K562 treated with DMSO at 1 percent for 24 hours (cell line): Measurements from ENCODE around the gene EFHD2. TPM values are rescaled to one million over a fixed set of nuclear protein-coding genes. Genes with fewer than 3 reads are reported as not detected.

ENCODE experiments used
- total RNA-seq: library from RNA; unstranded; fragments of 300-600 nt; gene quantifications from 2 replicates; pipeline ENCODE4 v1.2.3, GENCODE V29; 2022; ENCODE audit warnings: low read depth; ENCODE audit not compliant: insufficient read depth

The EFHD2 gene
- total RNA-seq = 80.4 and 82.7 TPM in 2 replicates

DNA sequence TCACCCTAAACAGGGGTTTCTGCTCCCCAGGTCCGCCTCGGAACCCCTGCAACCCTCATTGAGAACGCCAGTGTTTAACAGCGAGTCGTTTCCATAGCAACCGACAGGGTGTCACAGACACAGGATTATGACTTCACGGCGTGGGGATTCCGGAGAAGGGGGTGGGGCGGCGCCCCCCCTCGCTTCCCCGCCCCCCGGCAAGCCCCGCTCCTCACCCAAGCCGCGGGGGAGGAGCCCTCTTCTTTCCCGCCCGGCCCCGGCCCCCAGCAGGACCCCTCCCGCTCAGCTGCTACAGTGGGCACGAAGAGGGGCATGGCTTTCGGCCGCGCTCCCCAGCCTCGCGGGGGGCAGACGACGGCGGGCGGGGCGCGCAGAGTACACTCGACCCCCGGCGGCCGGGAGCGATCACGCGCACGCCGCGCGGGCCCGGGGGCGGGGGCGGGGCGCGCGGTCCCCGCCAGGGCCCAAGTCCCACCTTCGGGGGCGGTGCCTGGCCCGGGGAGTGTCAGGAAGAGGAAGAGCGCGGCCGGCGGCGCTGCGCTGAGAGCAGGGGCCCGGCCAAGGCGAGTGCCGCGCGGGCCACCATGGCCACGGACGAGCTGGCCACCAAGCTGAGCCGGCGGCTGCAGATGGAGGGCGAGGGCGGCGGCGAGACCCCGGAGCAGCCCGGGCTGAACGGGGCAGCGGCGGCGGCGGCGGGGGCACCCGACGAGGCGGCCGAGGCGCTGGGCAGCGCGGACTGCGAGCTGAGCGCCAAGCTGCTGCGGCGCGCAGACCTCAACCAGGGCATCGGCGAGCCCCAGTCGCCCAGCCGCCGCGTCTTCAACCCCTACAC is at the start of gene EFHD2:
Gene EFHD2, plus strand, starts transcription at position 501 of the 835 bp plus-strand sequence. Its CDS starts 84 bp downstream, at position 585.

DNA sequence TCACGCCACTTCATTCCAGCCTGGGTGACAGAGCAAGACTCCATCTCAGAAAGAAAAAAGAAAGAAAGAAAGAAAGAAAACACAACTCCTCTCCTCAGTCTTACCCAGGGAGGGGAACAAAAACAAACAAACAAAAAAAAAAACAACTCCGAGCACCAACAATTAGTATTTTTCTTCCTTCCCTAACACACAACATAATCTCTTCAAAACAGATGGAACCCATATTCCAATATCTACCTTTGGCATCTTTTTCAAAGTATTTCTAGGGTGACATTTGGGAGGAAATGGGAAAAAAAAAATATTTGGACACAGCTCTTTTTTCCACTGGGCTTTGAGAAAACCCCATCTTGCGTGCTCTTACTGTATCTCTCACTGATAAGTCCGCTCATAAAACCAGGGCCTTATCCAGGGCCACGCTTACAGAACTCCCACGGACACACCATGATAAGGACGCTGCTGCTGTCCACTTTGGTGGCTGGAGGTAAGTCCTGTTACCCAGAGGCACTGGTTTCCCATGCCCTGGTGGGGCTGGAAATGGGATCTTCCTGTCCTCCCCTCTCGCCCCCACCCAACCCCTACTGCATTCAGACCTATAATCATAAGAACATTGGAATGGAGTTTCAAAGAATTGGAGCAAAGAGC is 46.7 kb downstream of the EFHD2 start, which contains the start of gene CELA2A:
Gene CELA2A, plus strand, starts transcription at position 420 of the 642 bp plus-strand sequence. Its CDS starts 22 bp downstream, at position 442.

GRCh38 chr1:15475752-15476314 is 66.1 kb downstream of the EFHD2 start, which contains the start of gene CELA2B:
CELA2B (plus strand) TSS chr1:15476104; CDS start chr1:15476126, 22 bp downstream.

Other genes with a start within 250 kb of the EFHD2 start
- gene FHAD1, start 162.7 kb upstream of the EFHD2 start, total RNA-seq = 0.79 and 2.0 TPM in 2 replicates
- gene CTRC, start 28.6 kb downstream of the EFHD2 start, total RNA-seq = not detected in 2 replicates
- gene CELA2A, start 46.8 kb downstream of the EFHD2 start, total RNA-seq = not detected in 2 replicates
- gene CELA2B, start 66.2 kb downstream of the EFHD2 start, total RNA-seq = 0.49 TPM in 1 of 2 replicates, not detected in the other
- gene CASP9, start 114.3 kb downstream of the EFHD2 start, total RNA-seq = 43.0 and 50.4 TPM in 2 replicates
- 5.1 and 5.2 TPM in 2 replicates for gene DNAJC16, start 117.0 kb downstream of the EFHD2 start, total RNA-seq
- gene AGMAT, start 175.2 kb downstream of the EFHD2 start, total RNA-seq = not detected in 2 replicates
- 10.9 and 11.0 TPM in 2 replicates for gene DDI2, start 207.6 kb downstream of the EFHD2 start, total RNA-seq